Heart right ventricle (tissue), 16 donors: ENCODE data around the gene HCCS. TPM values are rescaled to one million over a fixed set of nuclear protein-coding genes. Genes with fewer than 3 reads are reported as not detected.
A peak's percentile ranks its signal among the peaks of the same experiment; 100 is the strongest.

Experiments
- ATAC-seq, 8 donors: fragments of 200-7000 bp; cut with Tn5 transposase; one replicate each; pipeline ENCODE4 v1.9.1; 2020; ENCODE audit warnings: mild to moderate bottlenecking in 8 of 8, moderate library complexity in 8 of 8, moderate number of reproducible peaks in 1 of 8
- DNase-seq, 2 donors: peaks; one replicate each; pipeline ENCODE4 v3.0.0-alpha.2; 2020
- H3K27ac ChIP-seq, 10 donors: fragments of 200-600 bp; sonication (generic) in 2 of 10; one replicate each; pipeline versions ENCODE4 v1.5.0 to v1.8.0; 2020 to 2022; ENCODE audit warnings: mild to moderate bottlenecking in 3 of 10
- H3K27me3 ChIP-seq, 7 donors: fragments of 200-600 bp; one replicate each; pipeline ENCODE4 v1.8.0; 2021 to 2022; ENCODE audit warnings: mild to moderate bottlenecking in 2 of 7
- H3K36me3 ChIP-seq, 9 donors: fragments of 200-600 bp; sonication (generic) in 1 of 9; one replicate each; pipeline versions ENCODE4 v1.5.0 to v1.8.0; 2020 to 2022; ENCODE audit warnings: mild to moderate bottlenecking in 2 of 9
- H3K4me1 ChIP-seq, 9 donors: fragments of 200-600 bp; sonication (generic) in 1 of 9; one replicate each; pipeline versions ENCODE4 v1.5.0 to v1.8.0; 2020 to 2022; ENCODE audit warnings: mild to moderate bottlenecking in 4 of 9
- H3K4me3 ChIP-seq, 10 donors: fragments of 200-600 bp; sonication (generic) in 2 of 10; one replicate each; pipeline versions ENCODE4 v1.5.0 to v1.8.0; 2020 to 2022; ENCODE audit warnings: mild to moderate bottlenecking in 7 of 10, moderate library complexity in 2 of 10
- H3K9me3 ChIP-seq, 11 donors: fragments of 200-600 bp in 10 of 11; sonication (generic) in 2 of 11; one replicate each; pipeline versions ENCODE4 v1.5.0 to v1.8.0; 2013 to 2022; ENCODE audit warnings: mild to moderate bottlenecking in 2 of 11, control low read depth in 1 of 11, moderate library complexity in 1 of 11
- WGBS, 2 donors: extraction: QIAGEN DNeasy Blood & Tissue Kit; methylation state at CpG; one replicate each; pipeline ENCODE4 v1.1.7; 2013; ENCODE audit warnings: inconsistent platforms in 1 of 2; 5-methylcytosine and 5-hydroxymethylcytosine counted together
- intact Hi-C, 10 donors: fragments of 100-400 bp; cut with DNase I; formaldehyde crosslinking; loops; one replicate each; pipeline versions ENCODE4 v1.11.1 to v1.14.2; 2022
- polyA plus RNA-seq, 2 donors: library from polyadenylated mRNA; stranded (reverse); fragments of 200-250 nt; gene quantifications; one replicate each; pipeline ENCODE4 v1.2.3, GENCODE V29; 2013
- total RNA-seq, 10 donors: library from RNA; stranded (reverse); fragmentation: NEBNext Ultra II Directional in 3 of 10; extraction: Animal tissue kit (Norgen Biotek cat#: 25700) in 3 of 10; gene quantifications; one replicate each; pipeline versions ENCODE4 v1.2.1 to v1.2.4, GENCODE V29; 2021 to 2023
- TF ChIP-seq, protein P1 (sequence below), 9 donors: fragments of 200-600 bp; sonication (generic) in 2 of 9; IDR thresholded peaks; one replicate each; pipeline versions ENCODE4 v1.5.0 to v1.8.0; 2021 to 2022; ENCODE audit warnings: antibody characterized with exemption in 9 of 9, mild to moderate bottlenecking in 5 of 9, moderate library complexity in 1 of 9
- donor health status: Arrhythmogenic right ventricular cardiomyopathy.
- donor health status: ischemic (EF 13 %, LVEDD 7.1; RV severe dilation, severe dysfunction).
- donor health status: healthy with polysubstance abuse.
- donor health status: DM: no; HTN: yes; CAD: no.
- donor health status: DM: no; HTN: no; CAD: no.
- donor health status: ischemic (EF 25% LVEDD 6.9; RV normal size, moderate dysfunction).
- donor health status: ischemic (EF 25% LVEDD 5.7; RV mildly dilated, moderate dysfunction).
- donor health status: healthy.
- donor health status: DM: yes; HTN: yes; CAD: no.
- donor health status: Ischemic cardiomyopathy.
- donor health status: ischemic (EF 35%, LVEDD 5.7; RV mildly dilated, moderate dysfunction).
- donor health status: nonischemic (EF 11% LVEDD 7.7; RV severe dilation, severe dysfunction).
- donor health status: DM: yes; HTN: yes; CAD: no.
- donor health status: PGD.
- donor health status: ischemic (EF 29% LVEDD 5.4; RV normal size, mild dysfunction).
- donor health status: nonischemic (EF 23%, LVEDD 6.1; RV moderate dilation, normal function).

HCCS gene
- total and polyA plus RNA-seq, 12 donors, result 21.1 to 67.0 (median 59.9) TPM

DNA sequence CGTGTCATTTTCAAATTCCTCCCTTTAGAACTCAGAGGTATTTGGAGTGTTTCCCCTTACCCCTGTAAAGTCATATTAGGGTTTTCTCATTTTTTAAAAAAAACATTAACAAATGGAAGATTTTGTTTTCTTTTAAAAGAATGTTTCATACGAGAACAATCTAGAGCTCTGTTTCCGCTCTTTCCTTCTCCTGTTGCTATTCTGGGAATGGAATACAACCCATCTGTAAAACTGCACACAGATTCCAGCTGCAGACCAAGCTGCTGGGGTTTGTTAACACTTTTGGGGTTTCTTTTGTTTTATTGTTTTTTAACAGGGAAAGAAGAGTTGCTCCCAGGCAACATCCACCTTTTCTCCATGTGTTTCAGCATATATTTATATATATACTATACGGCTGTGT is 61.3 kb downstream of the HCCS start:
- H3K36me3 ChIP-seq, result peaks cover 0 to 3% (median 0%) of the 10 kb centered on the region in 9 donors
- no peak overlapping the region for H3K4me3 ChIP-seq
- ATAC-seq (peak in 2 of 8 donors; percentile 28 to 49), DNase-seq (no peak)
- H3K9me3 ChIP-seq, result no peaks in the 10 kb centered on the region
- peaks cover 0 to 12% (median 0%) of the 10 kb centered on the region in 9 donors for H3K4me1 ChIP-seq
- peaks cover 0 to 9% (median 0%) of the 10 kb centered on the region in 7 donors for H3K27me3 ChIP-seq
- H3K27ac ChIP-seq, result peak overlapping the region in 5 of 10 donors; percentile 44 to 64 (median 53)
- WGBS, 2 donors, result 44 to 55% methylated on average over 4 of the region's 4 CpGs
- intact Hi-C loops, result no loop called here
- TF ChIP-seq, protein P1, sequence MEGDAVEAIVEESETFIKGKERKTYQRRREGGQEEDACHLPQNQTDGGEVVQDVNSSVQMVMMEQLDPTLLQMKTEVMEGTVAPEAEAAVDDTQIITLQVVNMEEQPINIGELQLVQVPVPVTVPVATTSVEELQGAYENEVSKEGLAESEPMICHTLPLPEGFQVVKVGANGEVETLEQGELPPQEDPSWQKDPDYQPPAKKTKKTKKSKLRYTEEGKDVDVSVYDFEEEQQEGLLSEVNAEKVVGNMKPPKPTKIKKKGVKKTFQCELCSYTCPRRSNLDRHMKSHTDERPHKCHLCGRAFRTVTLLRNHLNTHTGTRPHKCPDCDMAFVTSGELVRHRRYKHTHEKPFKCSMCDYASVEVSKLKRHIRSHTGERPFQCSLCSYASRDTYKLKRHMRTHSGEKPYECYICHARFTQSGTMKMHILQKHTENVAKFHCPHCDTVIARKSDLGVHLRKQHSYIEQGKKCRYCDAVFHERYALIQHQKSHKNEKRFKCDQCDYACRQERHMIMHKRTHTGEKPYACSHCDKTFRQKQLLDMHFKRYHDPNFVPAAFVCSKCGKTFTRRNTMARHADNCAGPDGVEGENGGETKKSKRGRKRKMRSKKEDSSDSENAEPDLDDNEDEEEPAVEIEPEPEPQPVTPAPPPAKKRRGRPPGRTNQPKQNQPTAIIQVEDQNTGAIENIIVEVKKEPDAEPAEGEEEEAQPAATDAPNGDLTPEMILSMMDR (IDR thresholded peaks at IDR 0.05), result no peak

Other genes with a start within 250 kb of the HCCS start
- gene AMELX, start 182.1 kb downstream of the HCCS start, total RNA-seq, result not detected
- gene AMELX, start 182.1 kb downstream of the HCCS start, polyA plus RNA-seq, result not detected